H1 (cell line): ENCODE measurements around the gene AP2A2. TPM values are rescaled to one million over a fixed set of nuclear protein-coding genes. Genes with fewer than 3 reads are reported as not detected.

Source experiments
- CTCF ChIA-PET: fragments of 300-600 bp; sonication (Branson Sonifier 250); formaldehyde crosslinking; loops from one replicate; lab custom pipeline; 2021; ENCODE audit not compliant: partially characterized antibody; lab: Charles Lee
- POLR2A ChIA-PET: fragments of 300-600 bp; sonication (Branson Sonifier 250); formaldehyde crosslinking; loops from one replicate; lab custom pipeline; 2021; ENCODE audit warnings: inconsistent platforms; ENCODE audit not compliant: partially characterized antibody; lab: Charles Lee
- DNase-seq, 2 experiments: peaks; one replicate each; pipeline versions ENCODE4 v3.0.0 to v3.0.0-alpha.2; 2010 to 2022; ENCODE audit warnings: low spot score in 2 of 2, low read depth in 1 of 2, mixed read lengths in 1 of 2
- FAIRE-seq: peaks from 2 replicates; lab custom pipeline; 2011; peaks lifted over from hg19 to GRCh38; lab: Jason Lieb, UNC
- H2AFZ ChIP-seq: 2 replicates; pipeline ENCODE4 v1.8.1; 2012; ENCODE audit warnings: low read length, inconsistent platforms
- H2AK5ac ChIP-seq: 2 replicates; pipeline ENCODE4 v1.6.1; 2013; ENCODE audit warnings: low read depth, low read length
- H2BK120ac ChIP-seq: replicated peaks from 2 replicates; pipeline ENCODE3; 2013; ENCODE audit warnings: low read depth, low read length, inconsistent platforms
- H2BK12ac ChIP-seq: 2 replicates; pipeline ENCODE4 v1.6.1; 2013; ENCODE audit warnings: low read depth, low read length
- H2BK15ac ChIP-seq: 2 replicates; pipeline ENCODE4 v1.6.1; 2013; ENCODE audit warnings: low read length
- H2BK20ac ChIP-seq: 2 replicates; pipeline ENCODE4 v1.6.1; 2013; ENCODE audit warnings: low read length
- H2BK5ac ChIP-seq: 2 replicates; pipeline ENCODE4 v1.6.1; 2013; ENCODE audit warnings: low read depth, low read length
- H3K14ac ChIP-seq: 2 replicates; pipeline ENCODE4 v1.6.1; 2013; ENCODE audit warnings: inconsistent platforms; ENCODE audit not compliant: insufficient read length
- H3K18ac ChIP-seq: 2 replicates; pipeline ENCODE4 v1.6.1; 2013; ENCODE audit warnings: low read length; ENCODE audit errors: extremely low read depth
- H3K23ac ChIP-seq: 2 replicates; pipeline ENCODE4 v1.6.1; 2013; ENCODE audit warnings: inconsistent platforms; ENCODE audit not compliant: insufficient read length
- H3K23me2 ChIP-seq: 2 replicates; pipeline ENCODE4 v1.6.1; 2013; ENCODE audit warnings: low read depth, low read length
- H3K27ac ChIP-seq: 2 replicates; pipeline ENCODE4 v1.6.1; 2011; ENCODE audit warnings: low read depth, low read length, inconsistent platforms
- H3K27me3 ChIP-seq, 4 experiments: replicated peaks in 1 of 4; 1 replicate in 1 of 4; 2 replicates in 3 of 4; pipeline versions ENCODE4 v1.6.1 to v1.8.1; 2011 to 2013; ENCODE audit warnings: low read length in 3 of 4, mild to moderate bottlenecking in 3 of 4, inconsistent platforms in 2 of 4, mixed read lengths in 2 of 4, moderate library complexity in 1 of 4; ENCODE audit not compliant: control insufficient read depth in 3 of 4, insufficient read depth in 3 of 4; ENCODE audit errors: extremely low read depth in 1 of 4
- H3K36me3 ChIP-seq, 4 experiments: 2 replicates each; pipeline versions ENCODE4 v1.6.1 to v1.8.1; 2011 to 2013; ENCODE audit warnings: mild to moderate bottlenecking in 4 of 4, low read length in 3 of 4, moderate library complexity in 2 of 4, control low read depth in 1 of 4, inconsistent platforms in 1 of 4; ENCODE audit not compliant: insufficient read depth in 4 of 4, control insufficient read depth in 2 of 4
- H3K4ac ChIP-seq: replicated peaks from 2 replicates; pipeline ENCODE3; 2013; ENCODE audit warnings: low read length, low read depth, mixed read lengths, inconsistent platforms; ENCODE audit not compliant: insufficient read length
- H3K4me1 ChIP-seq, 4 experiments: replicated peaks in 1 of 4; 1 replicate in 1 of 4; 2 replicates in 3 of 4; pipeline versions ENCODE4 v1.6.1 to v1.8.1; 2011 to 2013; ENCODE audit warnings: low read length in 3 of 4, inconsistent platforms in 2 of 4, mixed read lengths in 1 of 4; ENCODE audit not compliant: insufficient read depth in 4 of 4, control insufficient read depth in 3 of 4
- H3K4me2 ChIP-seq, 2 experiments: 2 replicates each; pipeline versions ENCODE4 v1.6.1 to v1.8.1; 2011 to 2013; ENCODE audit warnings: low read depth in 2 of 2, low read length in 2 of 2, control low read depth in 1 of 2, inconsistent platforms in 1 of 2, mild to moderate bottlenecking in 1 of 2; ENCODE audit not compliant: insufficient read depth in 1 of 2
- H3K4me3 ChIP-seq, 4 experiments: fragments of 200-600, 300-600 bp in 1 of 4; sonication (generic), shearing (Covaris generic), sonication (Bioruptor Twin) in 1 of 4; 2 replicates each; pipeline versions ENCODE4 v1.5.1 to v1.8.1; 2011 to 2016; ENCODE audit warnings: low read length in 4 of 4, low read depth in 3 of 4, control low read depth in 2 of 4, inconsistent platforms in 2 of 4, mild to moderate bottlenecking in 2 of 4, mixed read lengths in 1 of 4, moderate library complexity in 1 of 4; ENCODE audit not compliant: insufficient read depth in 2 of 4; ENCODE audit errors: extremely low read depth in 1 of 4
- H3K56ac ChIP-seq: replicated peaks from 2 replicates; pipeline ENCODE3; 2013; ENCODE audit warnings: low read depth, mild to moderate bottlenecking, mixed read lengths, low read length, inconsistent platforms; ENCODE audit not compliant: insufficient read length
- H3K79me1 ChIP-seq: 2 replicates; pipeline ENCODE4 v1.6.1; 2013; ENCODE audit warnings: low read depth, low read length, control low read depth
- H3K79me2 ChIP-seq, 2 experiments: 2 replicates each; pipeline versions ENCODE4 v1.6.1 to v1.8.1; 2012 to 2013; ENCODE audit warnings: low read length in 2 of 2, mild to moderate bottlenecking in 2 of 2, inconsistent platforms in 1 of 2; ENCODE audit not compliant: insufficient read depth in 2 of 2, control insufficient read depth in 1 of 2
- H3K9ac ChIP-seq, 4 experiments: replicated peaks in 1 of 4; 1 replicate in 1 of 4; 2 replicates in 3 of 4; pipeline versions ENCODE4 v1.6.1 to v1.8.1; 2011 to 2013; ENCODE audit warnings: low read depth in 3 of 4, low read length in 3 of 4, control low read depth in 2 of 4, mild to moderate bottlenecking in 2 of 4, moderate library complexity in 2 of 4, inconsistent platforms in 1 of 4; ENCODE audit errors: extremely low read depth in 1 of 4
- H3K9me3 ChIP-seq, 2 experiments: 2 replicates each; pipeline versions ENCODE4 v1.6.1 to v1.8.1; 2012 to 2013; ENCODE audit warnings: mild to moderate bottlenecking in 2 of 2, moderate library complexity in 2 of 2, control low read depth in 1 of 2, inconsistent platforms in 1 of 2, low read depth in 1 of 2, low read length in 1 of 2, mixed read lengths in 1 of 2; ENCODE audit not compliant: insufficient read depth in 2 of 2
- H4K20me1 ChIP-seq, 2 experiments: replicated peaks in 1 of 2; 2 replicates each; pipeline versions ENCODE3 to v1.8.1; 2011 to 2013; ENCODE audit warnings: inconsistent platforms in 2 of 2, low read length in 2 of 2, mild to moderate bottlenecking in 1 of 2; ENCODE audit not compliant: insufficient read depth in 2 of 2, control insufficient read depth in 1 of 2
- H4K5ac ChIP-seq: 2 replicates; pipeline ENCODE4 v1.6.1; 2013; ENCODE audit warnings: low read length, low read depth, mixed read lengths, inconsistent platforms; ENCODE audit not compliant: insufficient read length
- H4K8ac ChIP-seq: 2 replicates; pipeline ENCODE4 v1.8.0; 2013; ENCODE audit warnings: mild to moderate bottlenecking, moderate library complexity, low read length, inconsistent platforms; ENCODE audit not compliant: insufficient read depth; ENCODE audit errors: extremely low read depth
- H4K91ac ChIP-seq: replicated peaks from 2 replicates; pipeline ENCODE3; 2013; ENCODE audit warnings: low read length, mixed read lengths, inconsistent platforms; ENCODE audit not compliant: insufficient read length
- ASH2L ChIP-seq: fragments of 200-600, 300-600 bp; sonication (generic); IDR thresholded peaks from one replicate; pipeline ENCODE4 v1.7.1; 2017; ENCODE audit warnings: low read length
- EP300 ChIP-seq, 2 experiments: IDR thresholded peaks; 1 replicate in 1 of 2; 2 replicates in 1 of 2; pipeline ENCODE4 v1.6.1; 2011 to 2012; ENCODE audit warnings: low read depth in 2 of 2, low read length in 2 of 2, mild to moderate bottlenecking in 2 of 2, borderline replicate concordance in 1 of 2, inconsistent platforms in 1 of 2, moderate library complexity in 1 of 2
- JUN ChIP-seq: IDR thresholded peaks from 2 replicates; pipeline ENCODE4 v1.6.1; 2011; ENCODE audit warnings: low read depth, mild to moderate bottlenecking, improper control_type of control experiment, low read length
- RAD21 ChIP-seq, 2 experiments: IDR thresholded peaks in 1 of 2; conservative IDR thresholded peaks in 1 of 2; 2 replicates each; pipeline ENCODE4 v1.6.1; 2011; ENCODE audit warnings: low read depth in 2 of 2, low read length in 2 of 2, improper control_type of control experiment in 1 of 2, inconsistent platforms in 1 of 2, mild to moderate bottlenecking in 1 of 2, moderate library complexity in 1 of 2
- WGBS, 2 experiments: shearing (Covaris generic) in 1 of 2; methylation state at CpG; one replicate each; pipeline versions ENCODE4 v1.1.6 to v1.1.7; 2013 to 2015; ENCODE audit warnings: low lambda C conversion rate in 2 of 2, mixed read lengths in 2 of 2, inconsistent platforms in 1 of 2, low coverage in 1 of 2, missing lambda C conversion rate in 1 of 2; ENCODE audit not compliant: insufficient replicate concordance in 2 of 2, insufficient coverage in 1 of 2, insufficient read length in 1 of 2; ENCODE audit errors: extremely low coverage in 1 of 2, missing lambda C conversion rate in 1 of 2; 5-methylcytosine and 5-hydroxymethylcytosine counted together
- polyA plus RNA-seq, 7 experiments: library from polyadenylated mRNA; depleted of rRNA in 3 of 7; stranded (reverse) in 5 of 7; unstranded in 2 of 7; fragments of >200 nt in 5 of 7; fragments of 200-250 nt in 2 of 7; gene quantifications; 1 replicate in 5 of 7; 2 replicates in 1 of 7; 4 replicates in 1 of 7; pipeline versions ENCODE4 v1.2.1 to v1.2.3, GENCODE V29; 2011 to 2013; ENCODE audit warnings: missing spikeins in 2 of 7, mixed read lengths in 2 of 7
- total RNA-seq: library from RNA; stranded (reverse); fragmentation: NEBNext Ultra II Directional; extraction: Animal tissue kit (Norgen Biotek cat#: 25700); gene quantifications from 2 replicates; pipeline ENCODE4 v1.2.1, GENCODE V29; 2021
- TF ChIP-seq, protein P1 (sequence below): IDR thresholded peaks from 2 replicates; pipeline ENCODE4 v1.6.1; 2012; ENCODE audit warnings: low read length, inconsistent platforms

The AP2A2 gene
- total and polyA plus RNA-seq, 2 of the 8 experiments (the other 6 are each of a cell fraction or from before 2014, with no cell fraction given), result 50.0 to 65.0 TPM

DNA sequence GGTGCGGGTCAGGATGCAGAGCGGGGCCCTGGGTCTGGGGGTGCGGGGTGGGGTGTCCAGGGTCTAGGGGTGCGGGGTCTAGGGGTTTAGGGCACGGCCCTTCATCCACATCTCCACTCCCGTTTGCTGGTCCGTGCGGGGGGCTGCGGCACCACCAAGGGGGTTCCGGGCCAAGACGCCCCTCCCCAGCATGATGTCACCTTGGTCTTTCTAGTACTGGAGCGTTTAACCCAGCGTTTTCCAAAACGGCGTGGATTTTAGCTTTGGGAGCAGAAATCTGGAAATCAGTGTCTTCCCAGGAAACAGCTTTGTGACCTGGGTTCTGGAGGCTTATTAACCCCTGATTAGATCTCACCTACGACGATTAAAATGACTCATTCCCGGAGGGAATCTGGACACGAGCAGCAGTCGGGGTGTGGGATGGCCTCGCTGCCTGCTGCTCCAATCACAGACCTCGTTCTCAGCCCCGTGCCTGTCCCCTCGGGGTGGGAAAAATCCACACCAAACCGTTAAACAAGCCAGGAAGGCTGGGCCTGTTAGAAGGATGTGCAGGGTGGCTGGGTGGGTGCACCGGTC is 759 bp downstream of the AP2A2 start:
- H2BK12ac ChIP-seq, result no peak overlapping the region
- no peak for FAIRE-seq
- TF ChIP-seq EP300 (IDR thresholded peaks at IDR 0.05; ENCODE audit: borderline replicate concordance in 1 of 2, low read depth in 2 of 2, low read length in 2 of 2) (no peak), ASH2L (no peak), JUN (no peak), RAD21 (IDR thresholded peaks at IDR 0.05 in 1 of 2, conservative IDR thresholded peaks at IDR 0.05 in 1 of 2; ENCODE audit: low read depth in 2 of 2, low read length in 2 of 2) (no peak)
- TF ChIP-seq, protein P1, sequence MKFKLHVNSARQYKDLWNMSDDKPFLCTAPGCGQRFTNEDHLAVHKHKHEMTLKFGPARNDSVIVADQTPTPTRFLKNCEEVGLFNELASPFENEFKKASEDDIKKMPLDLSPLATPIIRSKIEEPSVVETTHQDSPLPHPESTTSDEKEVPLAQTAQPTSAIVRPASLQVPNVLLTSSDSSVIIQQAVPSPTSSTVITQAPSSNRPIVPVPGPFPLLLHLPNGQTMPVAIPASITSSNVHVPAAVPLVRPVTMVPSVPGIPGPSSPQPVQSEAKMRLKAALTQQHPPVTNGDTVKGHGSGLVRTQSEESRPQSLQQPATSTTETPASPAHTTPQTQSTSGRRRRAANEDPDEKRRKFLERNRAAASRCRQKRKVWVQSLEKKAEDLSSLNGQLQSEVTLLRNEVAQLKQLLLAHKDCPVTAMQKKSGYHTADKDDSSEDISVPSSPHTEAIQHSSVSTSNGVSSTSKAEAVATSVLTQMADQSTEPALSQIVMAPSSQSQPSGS, result 0 out of 2 replicates have a peak, but pooled peaks have one; percentile 24
- TF ChIP-seq, all 59 proteins: peak for 1
- ChIA-PET POLR2A (interaction anchor here (0.7 to 2.1 kb wide), 3 partner anchors 11 to 118 kb away, joined by 3 to 6 read pairs (median 4); no protein-coding TSS in a partner anchor), CTCF (interaction anchor here (0.6 to 7.1 kb wide), 6 partner anchors 16 to 49 kb away, joined by 3 to 48 read pairs (median 6); partner anchors contain the start of gene CHID1)
- Histone ChIP-seq H3K56ac (no peak overlapping the region), H4K5ac (no peak overlapping the region), H2BK120ac (no peak overlapping the region), H3K79me1 (peaks cover 17% of the 10 kb centered on the region), H3K27ac (no peak overlapping the region; the same call in 1 of the 2 replicates), H3K4me1 (peaks cover 3 to 9% (median 4%) of the 10 kb centered on the region in 4 experiments; a peak in 5 of 7 replicates), H2BK15ac (no peak overlapping the region), H4K91ac (no peak overlapping the region), H4K20me1 (peaks cover 6 to 16% of the 10 kb centered on the region in 2 experiments), H3K27me3 (no peaks in the 10 kb centered on the region), H3K36me3 (peaks cover 0 to 12% (median 2%) of the 10 kb centered on the region in 4 experiments; a peak in 3 of 8 replicates), H3K23me2 (peaks cover 5% of the 10 kb centered on the region), H2AK5ac (no peak overlapping the region), H3K79me2 (peaks cover 0 to 50% of the 10 kb centered on the region in 2 experiments; a peak in 3 of 4 replicates), H3K9ac (peak overlapping the region in 3 of 4 experiments; percentile 65 to 78 (median 68); a peak in 6 of 7 replicates), H3K14ac (no peak overlapping the region), H3K9me3 (no peaks in the 10 kb centered on the region), H2BK20ac (no peak overlapping the region), H3K4me3 (peak overlapping the region; percentile 60 to 81 (median 79)), H3K23ac (no peak overlapping the region), H2BK5ac (no peak overlapping the region), H3K18ac (peak overlapping the region; percentile 3; the same call in 1 of the 2 replicates), H3K4ac (no peak overlapping the region), H4K8ac (no peak overlapping the region), H2AFZ (no peak overlapping the region), H3K4me2 (peak overlapping the region; percentile 80 to 97)
- 14% methylated on average over 25 of the region's 26 CpGs; no CpG with 5 or more reads in 1 of the 2 experiments for WGBS, 2 experiments
- DNase-seq, result no peak
